GM12878 (cell line): ENCODE results near the gene PSMB10. TPM values are rescaled to one million over a fixed set of nuclear protein-coding genes. Genes with fewer than 3 reads are reported as not detected.

Source experiments
- ASH2L ChIP-seq: fragments of 300-600, 200-600 bp; sonication (generic); IDR thresholded peaks from 2 replicates; pipeline ENCODE4 v1.6.1; 2017; ENCODE audit warnings: low read depth, mild to moderate bottlenecking, borderline replicate concordance
- CBX5 ChIP-seq: sonication (generic); IDR thresholded peaks from 2 replicates; pipeline ENCODE4 v1.6.1; 2016; ENCODE audit warnings: low read depth, moderate library complexity, mild to moderate bottlenecking, inconsistent platforms
- CHD2 ChIP-seq: IDR thresholded peaks from 2 replicates; pipeline ENCODE4 v1.6.1; 2011; ENCODE audit warnings: low read depth, low read length, improper control_type of control experiment, borderline replicate concordance
- DPF2 ChIP-seq: fragments of 450-650 bp; IDR thresholded peaks from 2 replicates; pipeline ENCODE4 v1.6.1; 2017; ENCODE audit warnings: mild to moderate bottlenecking
- EED ChIP-seq: sonication (generic); IDR thresholded peaks from 2 replicates; pipeline ENCODE4 v1.6.1; 2016; ENCODE audit warnings: antibody characterized with exemption, low read depth
- IRF4 ChIP-seq: IDR thresholded peaks from 2 replicates; pipeline ENCODE4 v1.6.1; 2011; ENCODE audit warnings: low read depth, low read length
- LARP7 ChIP-seq: fragments of 450-650 bp; IDR thresholded peaks from 2 replicates; pipeline ENCODE4 v1.6.1; 2017; ENCODE audit warnings: mild to moderate bottlenecking
- MTA2 ChIP-seq: fragments of 450-650 bp; IDR thresholded peaks from 2 replicates; pipeline ENCODE4 v1.6.1; 2016; ENCODE audit warnings: low read depth, mild to moderate bottlenecking, moderate library complexity
- NRF1 ChIP-seq: conservative IDR thresholded peaks from 2 replicates; pipeline ENCODE4 v1.6.1; 2011; ENCODE audit warnings: mild to moderate bottlenecking, low read depth, low read length, improper control_type of control experiment
- RAD21 ChIP-seq: IDR thresholded peaks from 2 replicates; pipeline ENCODE4 v1.6.1; 2011; ENCODE audit warnings: mild to moderate bottlenecking, low read depth, low read length, moderate library complexity; ENCODE audit not compliant: insufficient read depth
- SMARCA5 ChIP-seq: fragments of 450-650 bp; IDR thresholded peaks from 2 replicates; pipeline ENCODE4 v1.6.1; 2017; ENCODE audit warnings: mild to moderate bottlenecking
- STAT1 ChIP-seq: fragments of 450-650 bp; conservative IDR thresholded peaks from 2 replicates; pipeline ENCODE4 v1.6.1; 2014; ENCODE audit warnings: antibody characterized with exemption, mild to moderate bottlenecking
- SUZ12 ChIP-seq: fragments of 200-600 bp; sonication (generic); IDR thresholded peaks from one replicate; pipeline ENCODE4 v1.6.1; 2018; ENCODE audit warnings: antibody characterized with exemption, mild to moderate bottlenecking; ENCODE audit not compliant: unreplicated experiment
- TARDBP ChIP-seq: IDR thresholded peaks from 2 replicates; pipeline ENCODE4 v1.6.1; 2016; ENCODE audit warnings: borderline replicate concordance
- TCF12 ChIP-seq: IDR thresholded peaks from 2 replicates; pipeline ENCODE4 v1.6.1; 2011; ENCODE audit warnings: low read depth, mild to moderate bottlenecking, low read length
- YY1 ChIP-seq: IDR thresholded peaks from 2 replicates; pipeline ENCODE4 v1.6.1; 2011; ENCODE audit warnings: low read depth, mild to moderate bottlenecking, low read length
- ZNF217 ChIP-seq: fragments of 450-650 bp; IDR thresholded peaks from 2 replicates; pipeline ENCODE4 v1.6.1; 2017; ENCODE audit warnings: antibody characterized with exemption, mild to moderate bottlenecking
- ZZZ3 ChIP-seq: IDR thresholded peaks from 2 replicates; pipeline ENCODE4 v1.6.1; 2011; ENCODE audit warnings: low read depth; ENCODE audit not compliant: control insufficient read depth, insufficient read length
- polyA plus RNA-seq, 11 experiments: library from polyadenylated mRNA; depleted of rRNA in 4 of 11; unstranded in 6 of 11; stranded (reverse) in 5 of 11; fragments of >200 nt; fragmentation: Nextera tagmentation in 4 of 11; fragmentation: Illumina TruSeq in 1 of 11; extraction: Ambion mirVana in 4 of 11; extraction: Trizol in 1 of 11; gene quantifications; 1 replicate in 1 of 11; 2 replicates in 10 of 11; pipeline versions ENCODE4 v1.2.1 to v1.2.3, GENCODE V29; 2011 to 2016; ENCODE audit warnings: inconsistent platforms in 2 of 11, missing spikeins in 2 of 11, low read depth in 1 of 11
- total RNA-seq, 4 experiments: library from RNA; depleted of rRNA in 3 of 4; stranded (reverse); fragments of >200 nt in 3 of 4; fragmentation: Illumina TruSeq in 1 of 4; extraction: Trizol in 1 of 4; gene quantifications; 2 replicates each; pipeline versions ENCODE4 v1.2.1 to v1.2.3, GENCODE V29; 2013 to 2021
- TF ChIP-seq, protein P1 (sequence below): IDR thresholded peaks from 2 replicates; pipeline ENCODE4 v1.6.1; 2011; ENCODE audit warnings: mild to moderate bottlenecking, low read depth, low read length, moderate library complexity; ENCODE audit not compliant: insufficient replicate concordance
- TF ChIP-seq, protein P2 (sequence below): fragments of 450-650 bp; formaldehyde crosslinking; IDR thresholded peaks from 2 replicates; pipeline ENCODE4 v1.4.0; 2020; ENCODE audit warnings: mild to moderate bottlenecking, moderate library complexity
- TF ChIP-seq, protein P3 (sequence below): IDR thresholded peaks from 2 replicates; pipeline ENCODE4 v1.6.1; 2011; ENCODE audit warnings: low read depth, low read length, improper control_type of control experiment, borderline replicate concordance
- TF ChIP-seq, protein P4 (sequence below): fragments of 450-650 bp; IDR thresholded peaks from 2 replicates; pipeline ENCODE4 v1.6.1; 2017; ENCODE audit warnings: mild to moderate bottlenecking

PSMB10 gene
- total and polyA plus RNA-seq, 10 of the 15 experiments (the other 5 are each of a cell fraction or from before 2014, with no cell fraction given), result 24.1 to 308 (median 151) TPM

- TF ChIP-seq ZNF217 (no peak), MTA2 (no peak), NRF1 (no peak), STAT1 (no peak), TARDBP (no peak), EED (peak; percentile 83), ZZZ3 (no peak), TCF12 (peak; percentile 94), ASH2L (no peak), RAD21 (no peak), LARP7 (no peak), CHD2 (no peak), DPF2 (no peak), CBX5 (no peak), YY1 (no peak), SMARCA5 (no peak), SUZ12 (no peak), IRF4 (peak; percentile 68; the same call in 1 of the 2 replicates)
- TF ChIP-seq, protein P1, sequence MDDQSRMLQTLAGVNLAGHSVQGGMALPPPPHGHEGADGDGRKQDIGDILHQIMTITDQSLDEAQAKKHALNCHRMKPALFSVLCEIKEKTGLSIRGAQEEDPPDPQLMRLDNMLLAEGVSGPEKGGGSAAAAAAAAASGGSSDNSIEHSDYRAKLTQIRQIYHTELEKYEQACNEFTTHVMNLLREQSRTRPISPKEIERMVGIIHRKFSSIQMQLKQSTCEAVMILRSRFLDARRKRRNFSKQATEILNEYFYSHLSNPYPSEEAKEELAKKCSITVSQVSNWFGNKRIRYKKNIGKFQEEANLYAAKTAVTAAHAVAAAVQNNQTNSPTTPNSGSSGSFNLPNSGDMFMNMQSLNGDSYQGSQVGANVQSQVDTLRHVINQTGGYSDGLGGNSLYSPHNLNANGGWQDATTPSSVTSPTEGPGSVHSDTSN, result no peak
- TF ChIP-seq, protein P2, sequence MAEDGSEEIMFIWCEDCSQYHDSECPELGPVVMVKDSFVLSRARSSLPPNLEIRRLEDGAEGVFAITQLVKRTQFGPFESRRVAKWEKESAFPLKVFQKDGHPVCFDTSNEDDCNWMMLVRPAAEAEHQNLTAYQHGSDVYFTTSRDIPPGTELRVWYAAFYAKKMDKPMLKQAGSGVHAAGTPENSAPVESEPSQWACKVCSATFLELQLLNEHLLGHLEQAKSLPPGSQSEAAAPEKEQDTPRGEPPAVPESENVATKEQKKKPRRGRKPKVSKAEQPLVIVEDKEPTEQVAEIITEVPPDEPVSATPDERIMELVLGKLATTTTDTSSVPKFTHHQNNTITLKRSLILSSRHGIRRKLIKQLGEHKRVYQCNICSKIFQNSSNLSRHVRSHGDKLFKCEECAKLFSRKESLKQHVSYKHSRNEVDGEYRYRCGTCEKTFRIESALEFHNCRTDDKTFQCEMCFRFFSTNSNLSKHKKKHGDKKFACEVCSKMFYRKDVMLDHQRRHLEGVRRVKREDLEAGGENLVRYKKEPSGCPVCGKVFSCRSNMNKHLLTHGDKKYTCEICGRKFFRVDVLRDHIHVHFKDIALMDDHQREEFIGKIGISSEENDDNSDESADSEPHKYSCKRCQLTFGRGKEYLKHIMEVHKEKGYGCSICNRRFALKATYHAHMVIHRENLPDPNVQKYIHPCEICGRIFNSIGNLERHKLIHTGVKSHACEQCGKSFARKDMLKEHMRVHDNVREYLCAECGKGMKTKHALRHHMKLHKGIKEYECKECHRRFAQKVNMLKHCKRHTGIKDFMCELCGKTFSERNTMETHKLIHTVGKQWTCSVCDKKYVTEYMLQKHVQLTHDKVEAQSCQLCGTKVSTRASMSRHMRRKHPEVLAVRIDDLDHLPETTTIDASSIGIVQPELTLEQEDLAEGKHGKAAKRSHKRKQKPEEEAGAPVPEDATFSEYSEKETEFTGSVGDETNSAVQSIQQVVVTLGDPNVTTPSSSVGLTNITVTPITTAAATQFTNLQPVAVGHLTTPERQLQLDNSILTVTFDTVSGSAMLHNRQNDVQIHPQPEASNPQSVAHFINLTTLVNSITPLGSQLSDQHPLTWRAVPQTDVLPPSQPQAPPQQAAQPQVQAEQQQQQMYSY (CRISPR knock-in tag), result no peak
- TF ChIP-seq, protein P3, sequence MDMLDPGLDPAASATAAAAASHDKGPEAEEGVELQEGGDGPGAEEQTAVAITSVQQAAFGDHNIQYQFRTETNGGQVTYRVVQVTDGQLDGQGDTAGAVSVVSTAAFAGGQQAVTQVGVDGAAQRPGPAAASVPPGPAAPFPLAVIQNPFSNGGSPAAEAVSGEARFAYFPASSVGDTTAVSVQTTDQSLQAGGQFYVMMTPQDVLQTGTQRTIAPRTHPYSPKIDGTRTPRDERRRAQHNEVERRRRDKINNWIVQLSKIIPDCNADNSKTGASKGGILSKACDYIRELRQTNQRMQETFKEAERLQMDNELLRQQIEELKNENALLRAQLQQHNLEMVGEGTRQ, result no peak
- TF ChIP-seq, protein P4, sequence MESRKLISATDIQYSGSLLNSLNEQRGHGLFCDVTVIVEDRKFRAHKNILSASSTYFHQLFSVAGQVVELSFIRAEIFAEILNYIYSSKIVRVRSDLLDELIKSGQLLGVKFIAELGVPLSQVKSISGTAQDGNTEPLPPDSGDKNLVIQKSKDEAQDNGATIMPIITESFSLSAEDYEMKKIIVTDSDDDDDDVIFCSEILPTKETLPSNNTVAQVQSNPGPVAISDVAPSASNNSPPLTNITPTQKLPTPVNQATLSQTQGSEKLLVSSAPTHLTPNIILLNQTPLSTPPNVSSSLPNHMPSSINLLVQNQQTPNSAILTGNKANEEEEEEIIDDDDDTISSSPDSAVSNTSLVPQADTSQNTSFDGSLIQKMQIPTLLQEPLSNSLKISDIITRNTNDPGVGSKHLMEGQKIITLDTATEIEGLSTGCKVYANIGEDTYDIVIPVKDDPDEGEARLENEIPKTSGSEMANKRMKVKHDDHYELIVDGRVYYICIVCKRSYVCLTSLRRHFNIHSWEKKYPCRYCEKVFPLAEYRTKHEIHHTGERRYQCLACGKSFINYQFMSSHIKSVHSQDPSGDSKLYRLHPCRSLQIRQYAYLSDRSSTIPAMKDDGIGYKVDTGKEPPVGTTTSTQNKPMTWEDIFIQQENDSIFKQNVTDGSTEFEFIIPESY, result no peak
Measured at GRCh38 chr16:67975321-67976105, 38.9 kb upstream of the PSMB10 start (continued).
